ENCODE data around the gene GK. TPM values are rescaled to one million over a fixed set of nuclear protein-coding genes. Genes with fewer than 3 reads are reported as not detected.

GK gene
- total RNA-seq, 1 donor from 2014 or later: 15.1 TPM

- Mint-ChIP-seq H3K4me3 (no peak overlapping the region), H3K27ac (no peak overlapping the region), H3K27me3 (no peaks in the 10 kb centered on the region), H3K9me3 (no peaks in the 10 kb centered on the region), H3K36me3 (ENCODE audit: low read depth) (no peaks in the 10 kb centered on the region), H3K4me1 (no peaks in the 10 kb centered on the region)
- intact Hi-C loops (cut with micrococcal nuclease): no loop called here
- TF ChIP-seq CTCF (IDR thresholded peaks at IDR 0.05): no peak
- ATAC-seq (ENCODE audit: low read depth): no peak
- POLR2A ChIA-PET: no interaction called here
- CTCF ChIA-PET: no interaction called here
- DNase-seq: no peak
These were observed 38.0 kb upstream of the GK start for GRCh38 chrX:30615229-30615628.

GRCh38 chrX:30618160-30618765 lies 35.0 kb upstream of the GK start:
- Mint-ChIP-seq H3K27me3 (no peaks in the 10 kb centered on the region), H3K9me3 (peaks cover 3% of the 10 kb centered on the region), H3K27ac (no peak overlapping the region), H3K4me1 (no peaks in the 10 kb centered on the region), H3K4me3 (no peak overlapping the region), H3K36me3 (ENCODE audit: low read depth) (peaks cover 2% of the 10 kb centered on the region)
- CTCF ChIA-PET: interaction anchor here (1.0 to 1.3 kb wide), 2 partner anchors 48 to 49 kb away, joined by 4 read pairs; no protein-coding TSS in a partner anchor
- POLR2A ChIA-PET: interaction anchor here (0.7 kb wide), 1 partner anchor 47 kb away, joined by 3 read pairs; no protein-coding TSS in a partner anchor
- TF ChIP-seq CTCF (IDR thresholded peaks at IDR 0.05): no peak
- DNase-seq (no peak), ATAC-seq (ENCODE audit: low read depth) (no peak)
- intact Hi-C loops (cut with micrococcal nuclease): loop anchor here (1.0 kb wide), 1 partner anchor 48 kb away; no protein-coding TSS in a partner anchor

GRCh38 chrX:30620125-30620524 lies 33.1 kb upstream of the GK start:
- ChIA-PET POLR2A (no interaction called here), CTCF (no interaction called here)
- no peak for TF ChIP-seq CTCF (IDR thresholded peaks at IDR 0.05)
- Mint-ChIP-seq H3K36me3 (ENCODE audit: low read depth) (peaks cover 2% of the 10 kb centered on the region), H3K9me3 (peaks cover 3% of the 10 kb centered on the region), H3K27me3 (no peaks in the 10 kb centered on the region), H3K27ac (no peak overlapping the region), H3K4me1 (no peaks in the 10 kb centered on the region), H3K4me3 (no peak overlapping the region)
- intact Hi-C loops (cut with micrococcal nuclease): no loop called here
- no peak for DNase-seq
- ATAC-seq (ENCODE audit: low read depth): no peak

GRCh38 chrX:30620980-30621618 lies 32.1 kb upstream of the GK start:
- ChIA-PET POLR2A (no interaction called here), CTCF (no interaction called here)
- Mint-ChIP-seq H3K4me1 (no peaks in the 10 kb centered on the region), H3K9me3 (peaks cover 3% of the 10 kb centered on the region), H3K4me3 (no peak overlapping the region), H3K36me3 (ENCODE audit: low read depth) (peaks cover 2% of the 10 kb centered on the region), H3K27ac (no peak overlapping the region), H3K27me3 (no peaks in the 10 kb centered on the region)
- intact Hi-C loops (cut with micrococcal nuclease): no loop called here
- ATAC-seq (ENCODE audit: low read depth) (no peak), DNase-seq (no peak)
- no peak for TF ChIP-seq CTCF (IDR thresholded peaks at IDR 0.05)

- H3K4me3 Mint-ChIP-seq: no peak overlapping the region
- ATAC-seq (ENCODE audit: low read depth) (no peak), DNase-seq (no peak)
- H3K27me3 Mint-ChIP-seq: no peaks in the 10 kb centered on the region
- no peaks in the 10 kb centered on the region for H3K4me1 Mint-ChIP-seq
- intact Hi-C loops (cut with micrococcal nuclease): no loop called here
- H3K27ac Mint-ChIP-seq: no peak overlapping the region
- H3K36me3 Mint-ChIP-seq (ENCODE audit: low read depth): peaks cover 2% of the 10 kb centered on the region
- POLR2A ChIA-PET: no interaction called here
- TF ChIP-seq CTCF (IDR thresholded peaks at IDR 0.05): no peak
- peaks cover 3% of the 10 kb centered on the region for H3K9me3 Mint-ChIP-seq
- CTCF ChIA-PET: no interaction called here
These were observed 30.9 kb upstream of the GK start for GRCh38 chrX:30622361-30622760.
